ENCODE measurements around the gene RRP8.

- TF ChIP-seq ZNF668 (CRISPR knock-in tag; IDR thresholded peaks at IDR 0.05) (no peak), NFIC (IDR thresholded peaks at IDR 0.05) (no peak), ATF2 (CRISPR knock-in tag; IDR thresholded peaks at IDR 0.05) (no peak), STAT6 (CRISPR knock-in tag; IDR thresholded peaks at IDR 0.05) (no peak), MAFG (tag; conservative IDR thresholded peaks at IDR 0.05) (no peak), RCOR1 (IDR thresholded peaks at IDR 0.05; ENCODE audit: borderline replicate concordance in 1 of 2, low read depth in 2 of 2, low read length in 2 of 2) (no peak), SMARCA4 (IDR thresholded peaks at IDR 0.05) (no peak), POLR2A (conservative IDR thresholded peaks at IDR 0.05) (no peak), LCOR (CRISPR knock-in tag; IDR thresholded peaks at IDR 0.05) (no peak), SMAD1 (IDR thresholded peaks at IDR 0.05; ENCODE audit: low read depth, low read length, partially characterized antibody) (no peak), CTCF (IDR thresholded peaks at IDR 0.05 in 2 of 3, conservative IDR thresholded peaks at IDR 0.05 in 1 of 3; ENCODE audit: insufficient read depth in 2 of 3, low read depth in 1 of 3, low read length in 3 of 3) (no peak), RB1 (IDR thresholded peaks at IDR 0.05; ENCODE audit: low read depth) (no peak), ERF (CRISPR knock-in tag; IDR thresholded peaks at IDR 0.05) (no peak)
These were observed 4.9 kb downstream of the RRP8 start for GRCh38 chr11:6598555-6598954.

Measured in K562 (cell line).